IMR-90 (cell line): Measurements from ENCODE around the gene NXPH3.

Source experiments
- BHLHE40 ChIP-seq: fragments of 150-350 bp; IDR thresholded peaks from 2 replicates; pipeline ENCODE4 v1.6.1; 2016; ENCODE audit warnings: mild to moderate bottlenecking, low read depth, low read length
- CHD1 ChIP-seq: IDR thresholded peaks from 2 replicates; pipeline ENCODE4 v1.6.1; 2012; ENCODE audit warnings: low read depth, low read length, improper control_type of control experiment
- MXI1 ChIP-seq: IDR thresholded peaks from 2 replicates; pipeline ENCODE4 v1.6.1; 2012; ENCODE audit warnings: low read depth, mild to moderate bottlenecking, low read length, moderate library complexity, borderline replicate concordance
- POLR2A ChIP-seq: IDR thresholded peaks from 2 replicates; pipeline ENCODE4 v1.6.1; 2012; ENCODE audit warnings: mild to moderate bottlenecking, low read depth, low read length
- RAD21 ChIP-seq: IDR thresholded peaks from 2 replicates; pipeline ENCODE4 v1.6.1; 2012; ENCODE audit warnings: low read length, improper control_type of control experiment
- RFX5 ChIP-seq: IDR thresholded peaks from 2 replicates; pipeline ENCODE4 v1.8.0; 2012; ENCODE audit warnings: low read depth, mild to moderate bottlenecking, low read length, moderate library complexity
- SMC3 ChIP-seq: fragments of 150-350 bp; IDR thresholded peaks from 2 replicates; pipeline ENCODE4 v1.6.1; 2016; ENCODE audit warnings: low read depth, mild to moderate bottlenecking, antibody characterized with exemption, low read length, moderate library complexity
- TF ChIP-seq, protein P1 (sequence below): fragments of 150-350 bp; IDR thresholded peaks from 2 replicates; pipeline ENCODE4 v1.6.1; 2017; ENCODE audit warnings: mild to moderate bottlenecking, antibody characterized with exemption, low read length, low read depth
- TF ChIP-seq, protein P2 (sequence below): conservative IDR thresholded peaks from 2 replicates; pipeline ENCODE4 v1.5.1; 2012; ENCODE audit warnings: mild to moderate bottlenecking, low read depth, low read length, improper control_type of control experiment

DNA sequence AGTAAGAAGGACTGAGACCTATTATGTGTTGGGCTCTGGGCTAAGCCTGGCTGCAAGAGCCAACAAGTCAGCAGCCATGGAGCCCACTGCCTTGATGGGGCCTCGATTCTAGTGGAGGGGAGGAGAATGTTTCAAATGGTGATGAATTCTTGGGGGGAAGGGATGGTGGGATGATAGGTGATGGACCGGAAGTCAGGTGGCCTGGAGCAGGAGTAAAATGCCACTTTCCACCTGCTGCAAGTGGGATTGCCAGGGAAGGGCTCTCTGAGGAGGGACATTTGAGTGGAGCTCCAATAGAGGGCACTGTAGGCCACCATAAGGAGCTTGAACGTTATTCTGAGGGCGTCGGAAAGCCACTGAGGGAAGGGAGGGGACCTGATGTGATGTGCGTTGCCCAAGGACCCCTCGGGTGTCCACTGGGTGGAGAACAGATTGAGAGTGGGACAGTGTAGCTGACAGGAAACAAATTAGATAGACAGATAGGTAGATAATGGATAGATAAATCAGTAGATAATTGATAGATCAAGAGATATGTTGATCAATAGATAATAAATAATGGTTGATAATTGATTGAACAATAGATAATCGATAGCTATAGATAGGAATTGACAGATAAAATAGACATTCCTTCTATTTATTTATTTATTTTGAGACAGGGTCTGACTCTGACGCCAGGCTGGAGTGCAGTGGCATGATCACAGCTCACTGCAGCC lies 18.2 kb upstream of the NXPH3 start:
- TF ChIP-seq, protein P1, sequence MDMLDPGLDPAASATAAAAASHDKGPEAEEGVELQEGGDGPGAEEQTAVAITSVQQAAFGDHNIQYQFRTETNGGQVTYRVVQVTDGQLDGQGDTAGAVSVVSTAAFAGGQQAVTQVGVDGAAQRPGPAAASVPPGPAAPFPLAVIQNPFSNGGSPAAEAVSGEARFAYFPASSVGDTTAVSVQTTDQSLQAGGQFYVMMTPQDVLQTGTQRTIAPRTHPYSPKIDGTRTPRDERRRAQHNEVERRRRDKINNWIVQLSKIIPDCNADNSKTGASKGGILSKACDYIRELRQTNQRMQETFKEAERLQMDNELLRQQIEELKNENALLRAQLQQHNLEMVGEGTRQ, result no peak
- TF ChIP-seq, protein P2, sequence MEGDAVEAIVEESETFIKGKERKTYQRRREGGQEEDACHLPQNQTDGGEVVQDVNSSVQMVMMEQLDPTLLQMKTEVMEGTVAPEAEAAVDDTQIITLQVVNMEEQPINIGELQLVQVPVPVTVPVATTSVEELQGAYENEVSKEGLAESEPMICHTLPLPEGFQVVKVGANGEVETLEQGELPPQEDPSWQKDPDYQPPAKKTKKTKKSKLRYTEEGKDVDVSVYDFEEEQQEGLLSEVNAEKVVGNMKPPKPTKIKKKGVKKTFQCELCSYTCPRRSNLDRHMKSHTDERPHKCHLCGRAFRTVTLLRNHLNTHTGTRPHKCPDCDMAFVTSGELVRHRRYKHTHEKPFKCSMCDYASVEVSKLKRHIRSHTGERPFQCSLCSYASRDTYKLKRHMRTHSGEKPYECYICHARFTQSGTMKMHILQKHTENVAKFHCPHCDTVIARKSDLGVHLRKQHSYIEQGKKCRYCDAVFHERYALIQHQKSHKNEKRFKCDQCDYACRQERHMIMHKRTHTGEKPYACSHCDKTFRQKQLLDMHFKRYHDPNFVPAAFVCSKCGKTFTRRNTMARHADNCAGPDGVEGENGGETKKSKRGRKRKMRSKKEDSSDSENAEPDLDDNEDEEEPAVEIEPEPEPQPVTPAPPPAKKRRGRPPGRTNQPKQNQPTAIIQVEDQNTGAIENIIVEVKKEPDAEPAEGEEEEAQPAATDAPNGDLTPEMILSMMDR, result peak; percentile 55
- TF ChIP-seq POLR2A (no peak), RAD21 (peak; percentile 57), RFX5 (no peak), BHLHE40 (no peak), SMC3 (peak; percentile 28; the same call in 1 of the 2 replicates), MXI1 (no peak), CHD1 (no peak)
